Esophagus muscularis mucosa (tissue), 4 donors: ENCODE data around the gene SAMD4A.

Source experiments
- CTCF ChIP-seq, 3 experiments: fragments of 200-600 bp in 2 of 3; fragments of 450-650 bp in 1 of 3; sonication (generic) in 2 of 3; IDR thresholded peaks; one replicate each; pipeline ENCODE4 v1.5.1; 2017 to 2019; ENCODE audit warnings: antibody characterized with exemption in 3 of 3, mild to moderate bottlenecking in 2 of 3, moderate library complexity in 1 of 3
- EP300 ChIP-seq: sonication (generic); formaldehyde crosslinking; IDR thresholded peaks from one replicate; pipeline ENCODE4 v1.6.1; 2017; ENCODE audit warnings: antibody characterized with exemption
- POLR2A ChIP-seq: fragments of 450-650 bp; IDR thresholded peaks from one replicate; pipeline ENCODE4 v1.6.1; 2017; ENCODE audit warnings: antibody characterized with exemption, moderate library complexity, mild to moderate bottlenecking, low read depth

GRCh38 chr14:54574528-54574927, 7.6 kb downstream of the SAMD4A start:
- no peak for TF ChIP-seq CTCF (IDR thresholded peaks at IDR 0.05)
- TF ChIP-seq POLR2A, result no peak
- no peak for TF ChIP-seq EP300
